HepG2 (cell line): ENCODE results near the gene ALDH3B2.

Experiments used
- ETV5 ChIP-seq: IDR thresholded peaks from 2 replicates; pipeline ENCODE4 v1.6.1; 2018; ENCODE audit warnings: missing biosample characterization, missing genetic modification reagents, inconsistent platforms, borderline replicate concordance
- HNRNPL ChIP-seq: fragments of 200-400 bp; formaldehyde crosslinking; IDR thresholded peaks from 2 replicates; pipeline ENCODE4 v1.6.1; 2017; ENCODE audit warnings: mild to moderate bottlenecking, low read depth, low read length
- MAFF ChIP-seq: IDR thresholded peaks from 2 replicates; pipeline ENCODE4 v1.6.1; 2011; ENCODE audit warnings: low read depth, low read length, improper control_type of control experiment
- MAFG ChIP-seq: sonication (generic); formaldehyde crosslinking; IDR thresholded peaks from 2 replicates; pipeline ENCODE4 v1.5.1; 2020; ENCODE audit warnings: mild to moderate bottlenecking, missing genetic modification reagents
- MAZ ChIP-seq, 2 experiments: sonication (generic) in 1 of 2; formaldehyde crosslinking in 1 of 2; IDR thresholded peaks; 2 replicates each; pipeline versions ENCODE4 v1.5.0 to v1.6.1; 2012 to 2020; ENCODE audit warnings: low read depth in 2 of 2, mild to moderate bottlenecking in 2 of 2, borderline replicate concordance in 1 of 2, improper control_type of control experiment in 1 of 2, low read length in 1 of 2, missing genetic modification reagents in 1 of 2, moderate library complexity in 1 of 2
- MYC ChIP-seq: sonication (generic); formaldehyde crosslinking; IDR thresholded peaks from 2 replicates; pipeline ENCODE4 v1.9.0; 2021; ENCODE audit warnings: missing genetic modification reagents, borderline replicate concordance
- RFX5 ChIP-seq: IDR thresholded peaks from 2 replicates; pipeline ENCODE4 v1.6.1; 2011; ENCODE audit warnings: low read depth, low read length, improper control_type of control experiment
- TBL1XR1 ChIP-seq: fragments of 150-350 bp; IDR thresholded peaks from 2 replicates; pipeline ENCODE4 v1.6.1; 2014; ENCODE audit warnings: borderline replicate concordance, low read length; ENCODE audit not compliant: partially characterized antibody
- ZNF562 ChIP-seq: sonication (generic); formaldehyde crosslinking; IDR thresholded peaks from 2 replicates; pipeline ENCODE4 v1.8.0; 2022; ENCODE audit warnings: missing genetic modification reagents, borderline replicate concordance
- TF ChIP-seq, protein P1 (sequence below): sonication (generic); formaldehyde crosslinking; IDR thresholded peaks from 2 replicates; pipeline ENCODE4 v1.5.0; 2020; ENCODE audit warnings: mild to moderate bottlenecking, missing genetic modification reagents, moderate library complexity

- TF ChIP-seq MYC (CRISPR knock-in tag) (no peak), MAFF (no peak), ZNF562 (CRISPR knock-in tag) (no peak), RFX5 (no peak), ETV5 (CRISPR knock-in tag) (no peak), MAFG (CRISPR knock-in tag) (no peak), TBL1XR1 (no peak), HNRNPL (no peak), MAZ (IDR thresholded peaks at IDR 0.05; ENCODE audit: borderline replicate concordance, low read depth, low read length) (no peak), MAZ (CRISPR knock-in tag; IDR thresholded peaks at IDR 0.05; ENCODE audit: low read depth) (no peak)
- TF ChIP-seq, protein P1, sequence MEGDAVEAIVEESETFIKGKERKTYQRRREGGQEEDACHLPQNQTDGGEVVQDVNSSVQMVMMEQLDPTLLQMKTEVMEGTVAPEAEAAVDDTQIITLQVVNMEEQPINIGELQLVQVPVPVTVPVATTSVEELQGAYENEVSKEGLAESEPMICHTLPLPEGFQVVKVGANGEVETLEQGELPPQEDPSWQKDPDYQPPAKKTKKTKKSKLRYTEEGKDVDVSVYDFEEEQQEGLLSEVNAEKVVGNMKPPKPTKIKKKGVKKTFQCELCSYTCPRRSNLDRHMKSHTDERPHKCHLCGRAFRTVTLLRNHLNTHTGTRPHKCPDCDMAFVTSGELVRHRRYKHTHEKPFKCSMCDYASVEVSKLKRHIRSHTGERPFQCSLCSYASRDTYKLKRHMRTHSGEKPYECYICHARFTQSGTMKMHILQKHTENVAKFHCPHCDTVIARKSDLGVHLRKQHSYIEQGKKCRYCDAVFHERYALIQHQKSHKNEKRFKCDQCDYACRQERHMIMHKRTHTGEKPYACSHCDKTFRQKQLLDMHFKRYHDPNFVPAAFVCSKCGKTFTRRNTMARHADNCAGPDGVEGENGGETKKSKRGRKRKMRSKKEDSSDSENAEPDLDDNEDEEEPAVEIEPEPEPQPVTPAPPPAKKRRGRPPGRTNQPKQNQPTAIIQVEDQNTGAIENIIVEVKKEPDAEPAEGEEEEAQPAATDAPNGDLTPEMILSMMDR = no peak
These were observed 43.0 kb downstream of the ALDH3B2 start for GRCh38 chr11:67631411-67631810.
